ENCODE data around the gene B3GLCT.
A peak's percentile ranks its signal among the peaks of the same experiment; 100 is the strongest.

B3GLCT gene

DNA sequence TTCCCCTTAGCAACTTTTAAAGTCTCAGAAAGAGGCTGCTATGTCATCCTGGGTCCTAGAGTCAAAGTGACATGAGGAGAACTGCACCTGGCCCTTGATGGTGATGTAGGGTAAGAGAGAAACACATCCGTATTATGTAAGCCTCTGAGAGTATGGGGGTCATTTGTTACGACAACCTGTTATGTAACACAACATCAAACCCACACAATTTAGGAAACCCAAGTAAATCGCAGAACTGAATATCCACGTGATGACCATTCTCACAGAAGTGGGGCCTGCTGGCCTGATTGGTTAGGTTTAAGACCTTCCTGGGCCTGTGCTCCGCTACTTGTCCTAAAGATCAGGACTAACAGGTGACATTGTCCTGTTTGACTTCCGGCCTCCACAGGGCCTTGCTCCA, 15.3 kb upstream of the B3GLCT start:
- Histone ChIP-seq H3K27ac (ENCODE audit: low read length) (no peak overlapping the region), H3K4me3 (ENCODE audit: low read length in 2 of 2) (no peak overlapping the region), H3K4me1 (ENCODE audit: control insufficient read depth, insufficient read depth, low read length) (no peaks in the 10 kb centered on the region), H3K36me3 (ENCODE audit: control insufficient read depth in 2 of 2, insufficient read depth in 2 of 2, low read length in 2 of 2) (no peaks in the 10 kb centered on the region), H3K27me3 (ENCODE audit: control insufficient read depth in 1 of 2, insufficient read depth in 2 of 2, low read length in 2 of 2) (no peaks in the 10 kb centered on the region), H3K9me3 (ENCODE audit: control insufficient read depth in 2 of 2, low read length in 2 of 2) (peaks cover 0 to 5% of the 10 kb centered on the region in 2 donors), H3K9ac (ENCODE audit: low read length in 2 of 2) (no peak overlapping the region)

DNA sequence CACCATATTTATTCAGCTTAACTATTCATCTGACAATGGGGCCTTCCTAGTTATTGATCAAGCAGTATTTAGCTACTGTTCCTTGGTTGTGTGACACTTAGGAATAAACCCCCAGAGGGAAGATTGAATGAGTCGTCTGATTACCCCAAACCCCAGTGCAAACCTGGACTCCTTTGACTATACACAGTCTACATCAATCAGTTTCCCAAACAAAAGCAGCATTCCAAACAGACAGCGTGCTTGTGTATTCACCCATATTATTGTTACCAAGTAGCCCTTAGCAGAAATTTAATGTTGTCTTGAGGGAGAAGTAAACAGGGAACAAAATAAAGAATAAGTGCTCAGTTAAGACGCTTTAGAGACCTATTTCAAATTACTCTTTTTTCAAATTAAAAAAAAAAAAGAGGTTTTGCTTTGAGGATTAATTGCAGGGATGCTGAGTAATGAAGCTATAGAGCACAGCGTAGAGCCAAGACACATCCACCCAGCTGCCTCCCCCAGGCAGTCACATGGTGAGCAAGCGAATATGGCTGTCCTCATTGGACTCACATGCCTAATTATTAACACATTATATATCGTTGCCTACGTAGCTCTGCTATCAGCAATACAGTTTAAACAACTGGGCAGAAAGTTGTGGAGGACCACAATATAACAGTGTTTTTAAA, 14.7 kb upstream of the B3GLCT start:
- no peaks in the 10 kb centered on the region for H3K27me3 ChIP-seq (ENCODE audit: control insufficient read depth in 1 of 2, insufficient read depth in 2 of 2, low read length in 2 of 2)
- no peak overlapping the region for H3K27ac ChIP-seq (ENCODE audit: low read length)
- peaks cover 0 to 5% of the 10 kb centered on the region in 2 donors for H3K9me3 ChIP-seq (ENCODE audit: control insufficient read depth in 2 of 2, low read length in 2 of 2)
- H3K4me1 ChIP-seq (ENCODE audit: control insufficient read depth, insufficient read depth, low read length) = no peaks in the 10 kb centered on the region
- H3K36me3 ChIP-seq (ENCODE audit: control insufficient read depth in 2 of 2, insufficient read depth in 2 of 2, low read length in 2 of 2) = no peaks in the 10 kb centered on the region
- H3K4me3 ChIP-seq (ENCODE audit: low read length in 2 of 2) = no peak overlapping the region
- no peak overlapping the region for H3K9ac ChIP-seq (ENCODE audit: low read length in 2 of 2)

DNA sequence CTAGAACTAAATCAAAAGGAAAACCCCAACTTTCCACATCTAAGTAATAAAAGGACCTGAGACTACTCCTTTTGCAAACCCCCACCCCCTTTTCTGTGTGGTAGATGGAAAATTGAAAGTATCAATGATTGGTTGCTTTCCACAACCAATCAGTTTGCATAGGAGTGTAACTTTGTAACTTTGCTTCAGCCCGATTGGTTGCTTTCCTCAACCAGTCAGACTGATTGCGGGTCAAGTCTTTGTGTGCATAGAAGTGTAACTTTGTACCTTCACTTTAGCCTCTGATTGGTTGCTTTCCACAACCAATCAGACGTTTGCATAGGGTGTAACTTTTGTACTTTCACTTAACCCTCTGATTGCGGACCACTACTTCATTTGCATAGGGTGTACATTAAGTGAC, 8.0 kb upstream of the B3GLCT start:
- Histone ChIP-seq H3K27ac (ENCODE audit: low read length) (no peak overlapping the region), H3K9me3 (ENCODE audit: control insufficient read depth in 2 of 2, low read length in 2 of 2) (peaks cover 0 to 5% of the 10 kb centered on the region in 2 donors), H3K9ac (ENCODE audit: low read length in 2 of 2) (no peak overlapping the region), H3K27me3 (ENCODE audit: control insufficient read depth in 1 of 2, insufficient read depth in 2 of 2, low read length in 2 of 2) (peaks cover 0 to 7% of the 10 kb centered on the region in 2 donors), H3K4me1 (ENCODE audit: control insufficient read depth, insufficient read depth, low read length) (no peaks in the 10 kb centered on the region), H3K4me3 (ENCODE audit: low read length in 2 of 2) (no peak overlapping the region), H3K36me3 (ENCODE audit: control insufficient read depth in 2 of 2, insufficient read depth in 2 of 2, low read length in 2 of 2) (no peaks in the 10 kb centered on the region)

DNA sequence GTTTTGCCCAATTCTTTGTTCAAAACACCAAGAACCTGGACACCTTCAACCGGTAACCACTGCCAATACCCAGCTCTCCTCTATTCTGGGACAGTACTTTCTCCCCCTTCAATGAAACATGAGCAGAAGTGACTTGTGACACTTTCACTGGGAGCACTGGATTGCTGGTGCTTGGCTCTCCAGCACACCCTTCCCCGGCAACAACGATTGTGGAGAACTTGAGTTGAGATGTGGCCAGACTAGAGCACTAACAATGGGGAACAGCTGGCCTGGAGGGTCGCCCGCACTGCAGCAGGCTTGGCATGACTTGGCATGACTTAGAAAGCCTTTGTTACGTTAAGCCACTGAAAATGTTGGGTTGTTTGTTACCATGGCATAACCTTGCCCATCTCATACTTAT, 7.5 kb upstream of the B3GLCT start:
- Histone ChIP-seq H3K4me3 (ENCODE audit: low read length in 2 of 2) (no peak overlapping the region), H3K27ac (ENCODE audit: low read length) (no peak overlapping the region), H3K36me3 (ENCODE audit: control insufficient read depth in 2 of 2, insufficient read depth in 2 of 2, low read length in 2 of 2) (no peaks in the 10 kb centered on the region), H3K27me3 (ENCODE audit: control insufficient read depth in 1 of 2, insufficient read depth in 2 of 2, low read length in 2 of 2) (peaks cover 0 to 7% of the 10 kb centered on the region in 2 donors), H3K4me1 (ENCODE audit: control insufficient read depth, insufficient read depth, low read length) (no peaks in the 10 kb centered on the region), H3K9me3 (ENCODE audit: control insufficient read depth in 2 of 2, low read length in 2 of 2) (peaks cover 0 to 5% of the 10 kb centered on the region in 2 donors), H3K9ac (ENCODE audit: low read length in 2 of 2) (no peak overlapping the region)

DNA sequence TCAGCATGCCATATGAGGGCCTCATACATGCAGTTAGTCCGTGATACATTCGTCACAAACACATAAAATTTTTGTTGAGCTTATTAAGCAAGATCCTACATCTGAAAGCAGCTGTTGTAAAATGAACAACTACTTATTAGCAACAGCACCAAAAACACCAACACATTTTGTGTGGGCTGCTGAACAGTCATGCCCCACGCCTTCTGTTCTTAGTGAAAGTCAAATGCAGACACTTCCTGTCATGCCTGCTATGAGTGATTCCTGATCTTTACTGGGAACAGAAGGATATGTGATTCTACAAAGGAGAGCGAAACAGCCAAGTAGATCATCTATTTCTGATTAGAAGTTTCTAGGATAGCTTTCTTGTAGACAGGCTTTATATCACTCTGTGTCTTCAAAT, 4.2 kb upstream of the B3GLCT start:
- Histone ChIP-seq H3K9ac (ENCODE audit: low read length in 2 of 2) (no peak overlapping the region), H3K36me3 (ENCODE audit: control insufficient read depth in 2 of 2, insufficient read depth in 2 of 2, low read length in 2 of 2) (no peaks in the 10 kb centered on the region), H3K4me3 (ENCODE audit: low read length in 2 of 2) (no peak overlapping the region), H3K27ac (ENCODE audit: low read length) (no peak overlapping the region), H3K9me3 (ENCODE audit: control insufficient read depth in 2 of 2, low read length in 2 of 2) (no peaks in the 10 kb centered on the region), H3K4me1 (ENCODE audit: control insufficient read depth, insufficient read depth, low read length) (peaks cover 3% of the 10 kb centered on the region), H3K27me3 (ENCODE audit: control insufficient read depth in 1 of 2, insufficient read depth in 2 of 2, low read length in 2 of 2) (peaks cover 0 to 7% of the 10 kb centered on the region in 2 donors)

DNA sequence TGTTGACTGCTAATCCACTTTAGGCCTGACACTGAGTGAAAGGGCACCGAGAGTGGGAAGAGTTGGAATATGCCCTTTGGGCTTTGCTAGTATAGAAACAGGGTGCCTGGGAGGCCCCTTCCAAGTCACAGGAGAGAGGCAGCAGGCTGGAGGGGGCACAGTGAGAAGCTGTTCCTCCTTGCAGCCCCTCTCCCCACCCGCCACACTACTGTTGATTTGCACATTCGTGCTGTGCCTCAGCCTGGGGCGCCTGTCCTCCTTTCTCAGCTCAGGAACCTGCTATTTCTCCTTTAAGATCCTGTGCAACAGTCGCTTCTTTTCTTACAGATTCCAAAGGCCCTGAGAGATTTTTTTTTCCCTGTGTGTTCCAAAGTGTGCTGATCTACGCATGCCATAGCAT, 2.8 kb upstream of the B3GLCT start:
- Histone ChIP-seq H3K4me3 (ENCODE audit: low read length in 2 of 2) (no peak overlapping the region), H3K9ac (ENCODE audit: low read length in 2 of 2) (no peak overlapping the region), H3K4me1 (ENCODE audit: control insufficient read depth, insufficient read depth, low read length) (peaks cover 14% of the 10 kb centered on the region), H3K36me3 (ENCODE audit: control insufficient read depth in 2 of 2, insufficient read depth in 2 of 2, low read length in 2 of 2) (no peaks in the 10 kb centered on the region), H3K9me3 (ENCODE audit: control insufficient read depth in 2 of 2, low read length in 2 of 2) (no peaks in the 10 kb centered on the region), H3K27me3 (ENCODE audit: control insufficient read depth in 1 of 2, insufficient read depth in 2 of 2, low read length in 2 of 2) (peaks cover 0 to 3% of the 10 kb centered on the region in 2 donors), H3K27ac (ENCODE audit: low read length) (no peak overlapping the region)

DNA sequence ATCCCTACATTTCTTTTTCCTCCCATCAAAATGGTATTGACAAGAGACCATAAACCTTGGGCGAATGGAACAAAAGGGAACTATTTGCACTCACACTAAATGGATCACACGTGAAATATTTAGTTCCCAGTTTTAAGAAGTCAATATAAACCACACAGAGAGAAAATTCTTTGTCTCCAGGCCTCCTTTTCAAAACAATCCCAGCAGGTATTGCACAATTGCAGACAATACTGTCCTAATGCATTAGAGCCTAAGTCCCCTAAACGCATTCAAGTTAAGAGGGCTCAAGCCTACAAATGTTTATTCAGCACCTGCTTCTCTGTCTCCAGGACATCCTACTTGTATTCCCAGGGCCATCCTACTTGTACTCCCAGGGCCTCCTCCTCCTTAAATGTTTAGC, 1.3 kb upstream of the B3GLCT start:
- H3K4me1 ChIP-seq (ENCODE audit: control insufficient read depth, insufficient read depth, low read length) = peaks cover 14% of the 10 kb centered on the region
- no peaks in the 10 kb centered on the region for H3K27me3 ChIP-seq (ENCODE audit: control insufficient read depth in 1 of 2, insufficient read depth in 2 of 2, low read length in 2 of 2)
- H3K9ac ChIP-seq (ENCODE audit: low read length in 2 of 2) = no peak overlapping the region
- no peak overlapping the region for H3K4me3 ChIP-seq (ENCODE audit: low read length in 2 of 2)
- H3K36me3 ChIP-seq (ENCODE audit: control insufficient read depth in 2 of 2, insufficient read depth in 2 of 2, low read length in 2 of 2) = no peaks in the 10 kb centered on the region
- H3K9me3 ChIP-seq (ENCODE audit: control insufficient read depth in 2 of 2, low read length in 2 of 2) = no peaks in the 10 kb centered on the region
- no peak overlapping the region for H3K27ac ChIP-seq (ENCODE audit: low read length)

DNA sequence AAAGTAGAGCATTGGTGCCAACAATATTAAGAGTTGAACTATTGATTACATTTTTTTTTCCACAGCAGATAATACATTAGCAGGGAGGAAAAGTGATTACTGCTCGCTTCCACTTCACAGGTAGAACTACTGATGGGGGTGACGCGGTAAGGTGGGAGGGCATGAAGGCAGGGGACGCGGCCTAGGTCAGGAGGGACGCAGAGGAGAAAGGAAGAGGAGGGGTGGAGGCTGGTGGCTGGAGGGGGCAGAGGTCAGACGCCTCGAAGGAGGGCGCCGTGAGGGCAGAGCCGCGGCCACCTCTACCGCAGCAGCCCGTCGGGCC, 287 bp upstream of the B3GLCT start:
- H3K4me1 ChIP-seq (ENCODE audit: control insufficient read depth, insufficient read depth, low read length) = peaks cover 18% of the 10 kb centered on the region
- no peaks in the 10 kb centered on the region for H3K36me3 ChIP-seq (ENCODE audit: control insufficient read depth in 2 of 2, insufficient read depth in 2 of 2, low read length in 2 of 2)
- peak overlapping the region; percentile 46 for H3K27ac ChIP-seq (ENCODE audit: low read length)
- no peaks in the 10 kb centered on the region for H3K9me3 ChIP-seq (ENCODE audit: control insufficient read depth in 2 of 2, low read length in 2 of 2)
- peak overlapping the region; percentile 9 to 83 for H3K4me3 ChIP-seq (ENCODE audit: low read length in 2 of 2)
- no peaks in the 10 kb centered on the region for H3K27me3 ChIP-seq (ENCODE audit: control insufficient read depth in 1 of 2, insufficient read depth in 2 of 2, low read length in 2 of 2)
- H3K9ac ChIP-seq (ENCODE audit: low read length in 2 of 2) = peak overlapping the region; percentile 29 to 62

DNA sequence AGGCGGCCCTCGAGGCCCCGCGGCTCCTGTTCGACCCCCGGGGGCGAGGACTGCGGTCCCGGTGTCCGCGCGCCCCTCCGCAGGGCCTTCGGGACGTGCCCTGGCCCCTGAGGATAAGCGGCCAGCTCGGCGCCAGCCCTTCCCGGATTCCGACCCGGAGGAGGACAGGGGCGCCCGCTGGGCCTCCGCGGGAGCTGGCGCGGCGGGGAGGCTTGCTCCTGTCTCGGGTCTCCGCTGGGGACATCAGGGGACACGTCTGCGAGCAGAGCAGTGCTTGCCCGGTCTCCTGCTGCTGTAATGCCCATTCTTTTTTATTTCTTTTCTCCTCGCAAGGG, 829 bp downstream of the B3GLCT start:
- Histone ChIP-seq H3K36me3 (ENCODE audit: control insufficient read depth in 2 of 2, insufficient read depth in 2 of 2, low read length in 2 of 2) (no peaks in the 10 kb centered on the region), H3K9me3 (ENCODE audit: control insufficient read depth in 2 of 2, low read length in 2 of 2) (no peaks in the 10 kb centered on the region), H3K27ac (ENCODE audit: low read length) (peak overlapping the region; percentile 85), H3K9ac (ENCODE audit: low read length in 2 of 2) (peak overlapping the region; percentile 74 to 86), H3K4me3 (ENCODE audit: low read length in 2 of 2) (peak overlapping the region; percentile 67 to 83), H3K4me1 (ENCODE audit: control insufficient read depth, insufficient read depth, low read length) (peaks cover 22% of the 10 kb centered on the region), H3K27me3 (ENCODE audit: control insufficient read depth in 1 of 2, insufficient read depth in 2 of 2, low read length in 2 of 2) (no peaks in the 10 kb centered on the region)

DNA sequence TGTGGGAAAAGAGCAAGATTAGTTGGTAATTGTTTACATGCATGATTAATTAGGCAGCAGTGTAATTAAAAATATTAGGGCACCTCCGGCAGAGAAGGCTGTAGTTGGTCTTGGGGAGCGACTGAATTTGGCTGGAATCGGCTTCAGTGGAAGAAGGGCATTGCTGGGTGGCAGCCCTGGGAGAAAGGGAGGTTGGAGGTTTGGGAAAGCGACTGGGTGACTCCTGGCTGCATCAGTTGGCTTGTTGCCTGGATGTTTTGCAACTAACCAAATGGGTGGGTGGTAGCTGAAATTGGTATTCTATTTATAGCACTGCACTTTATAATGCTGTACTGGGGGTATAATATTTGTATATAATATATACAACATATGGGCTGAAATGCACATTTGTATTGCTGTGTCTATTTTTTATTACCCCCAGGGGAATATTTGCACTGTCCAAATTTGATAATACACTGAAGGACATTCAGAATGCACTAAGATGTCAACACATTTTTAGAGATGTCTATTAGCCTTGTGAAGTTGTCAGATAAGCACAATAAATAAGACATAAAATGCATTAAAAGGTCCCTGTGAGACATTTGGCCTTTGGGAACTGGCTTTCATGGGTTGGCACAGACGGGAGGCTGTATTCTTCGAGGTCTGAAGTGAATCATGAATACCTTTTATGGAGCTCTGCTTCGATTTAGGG, 1.7 kb downstream of the B3GLCT start:
- peaks cover 22% of the 10 kb centered on the region for H3K4me1 ChIP-seq (ENCODE audit: control insufficient read depth, insufficient read depth, low read length)
- H3K27me3 ChIP-seq (ENCODE audit: control insufficient read depth in 1 of 2, insufficient read depth in 2 of 2, low read length in 2 of 2) = no peaks in the 10 kb centered on the region
- peak overlapping the region; percentile 85 for H3K27ac ChIP-seq (ENCODE audit: low read length)
- H3K4me3 ChIP-seq (ENCODE audit: low read length in 2 of 2) = peak overlapping the region; percentile 67 to 83
- H3K9ac ChIP-seq (ENCODE audit: low read length in 2 of 2) = peak overlapping the region; percentile 74 to 86
- no peaks in the 10 kb centered on the region for H3K9me3 ChIP-seq (ENCODE audit: control insufficient read depth in 2 of 2, low read length in 2 of 2)
- no peaks in the 10 kb centered on the region for H3K36me3 ChIP-seq (ENCODE audit: control insufficient read depth in 2 of 2, insufficient read depth in 2 of 2, low read length in 2 of 2)

DNA sequence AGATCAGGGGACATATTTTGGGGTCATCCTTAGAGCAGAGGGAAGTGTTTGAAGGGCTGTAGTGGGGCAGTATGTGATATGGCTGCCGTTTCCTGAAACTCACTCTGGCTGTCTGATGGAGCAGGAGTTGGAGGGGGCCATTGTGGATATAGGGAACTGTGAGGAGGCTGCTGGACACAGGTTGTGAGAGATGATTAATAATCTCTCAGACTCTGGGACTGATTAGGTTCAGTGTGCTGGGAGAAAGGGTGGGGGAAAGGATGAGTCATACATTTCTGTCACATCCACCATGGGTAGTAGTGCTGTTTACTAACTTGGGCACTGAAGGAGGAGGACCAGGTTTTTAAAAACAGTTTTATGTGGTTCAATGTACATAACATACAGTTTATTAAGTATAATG, 4.8 kb downstream of the B3GLCT start:
- Histone ChIP-seq H3K27me3 (ENCODE audit: control insufficient read depth in 1 of 2, insufficient read depth in 2 of 2, low read length in 2 of 2) (no peaks in the 10 kb centered on the region), H3K36me3 (ENCODE audit: control insufficient read depth in 2 of 2, insufficient read depth in 2 of 2, low read length in 2 of 2) (no peaks in the 10 kb centered on the region), H3K4me3 (ENCODE audit: low read length in 2 of 2) (no peak overlapping the region), H3K9ac (ENCODE audit: low read length in 2 of 2) (no peak overlapping the region), H3K4me1 (ENCODE audit: control insufficient read depth, insufficient read depth, low read length) (peaks cover 42% of the 10 kb centered on the region), H3K9me3 (ENCODE audit: control insufficient read depth in 2 of 2, low read length in 2 of 2) (no peaks in the 10 kb centered on the region), H3K27ac (ENCODE audit: low read length) (no peak overlapping the region)

Data from stomach smooth muscle (tissue), 2 donors.